Measurements from ENCODE around the gene KCTD5.
"Not testable (repeated sequence)": the region's sequence is repeated elsewhere in the genome, so short reads cannot be mapped to it uniquely, and the experiment has no call there.

Gene KCTD5

GRCh38 chr16:2660755-2661373 lies 21.5 kb upstream of the KCTD5 start:
- not testable (repeated sequence) for H3K27me3 ChIP-seq (ENCODE audit: insufficient read depth, low read length, poor library complexity, severe bottlenecking); H4K20me1 ChIP-seq (ENCODE audit: insufficient read depth, low read length, poor library complexity, severe bottlenecking); H3K4me2 ChIP-seq (ENCODE audit: low read depth, low read length, poor library complexity, severe bottlenecking); H3F3A ChIP-seq (ENCODE audit: low read depth); H3K9ac ChIP-seq (ENCODE audit: low read depth, low read length, poor library complexity, severe bottlenecking); H3K79me2 ChIP-seq (ENCODE audit: insufficient read depth, low read length); H3K4me3 ChIP-seq (ENCODE audit: low read length, poor library complexity, severe bottlenecking); H3K36me3 ChIP-seq (ENCODE audit: insufficient read depth, low read length); H3K4me1 ChIP-seq (ENCODE audit: insufficient read depth, low read length, poor library complexity, severe bottlenecking); H2AFZ ChIP-seq (ENCODE audit: low read length); H3K9me3 ChIP-seq (ENCODE audit: insufficient read depth, low read depth, low read length); H3K9me2 ChIP-seq (replicated peaks; ENCODE audit: low read depth, low read length)
- TF ChIP-seq CTCF (conservative IDR thresholded peaks at IDR 0.05; ENCODE audit: low read length): peak; percentile 22; the same call in 1 of the 2 replicates

- no peaks in the 10 kb centered on the region for H3K79me2 ChIP-seq (ENCODE audit: insufficient read depth, low read length)
- no peaks in the 10 kb centered on the region for H3K36me3 ChIP-seq (ENCODE audit: insufficient read depth, low read length)
- H3F3A ChIP-seq (ENCODE audit: low read depth): no peaks in the 10 kb centered on the region
- no peak overlapping the region for H3K9ac ChIP-seq (ENCODE audit: low read depth, low read length, poor library complexity, severe bottlenecking)
- H2AFZ ChIP-seq (ENCODE audit: low read length): no peak overlapping the region
- H3K9me2 ChIP-seq (replicated peaks; ENCODE audit: low read depth, low read length): no peaks in the 10 kb centered on the region
- no peaks in the 10 kb centered on the region for H3K4me1 ChIP-seq (ENCODE audit: insufficient read depth, low read length, poor library complexity, severe bottlenecking)
- H3K4me2 ChIP-seq (ENCODE audit: low read depth, low read length, poor library complexity, severe bottlenecking): no peak overlapping the region
- H4K20me1 ChIP-seq (ENCODE audit: insufficient read depth, low read length, poor library complexity, severe bottlenecking): no peaks in the 10 kb centered on the region
- no peaks in the 10 kb centered on the region for H3K9me3 ChIP-seq (ENCODE audit: insufficient read depth, low read depth, low read length)
- TF ChIP-seq CTCF (conservative IDR thresholded peaks at IDR 0.05; ENCODE audit: low read length): no peak
- no peak overlapping the region for H3K4me3 ChIP-seq (ENCODE audit: low read length, poor library complexity, severe bottlenecking)
- H3K27me3 ChIP-seq (ENCODE audit: insufficient read depth, low read length, poor library complexity, severe bottlenecking): no peaks in the 10 kb centered on the region
Observed at GRCh38 chr16:2663553-2664546, 18.5 kb upstream of the KCTD5 start.

- H3K9ac ChIP-seq (ENCODE audit: low read depth, low read length, poor library complexity, severe bottlenecking): no peak overlapping the region
Observed at GRCh38 chr16:2664574-2664982, 17.7 kb upstream of the KCTD5 start.

GRCh38 chr16:2666671-2667070 lies 15.7 kb upstream of the KCTD5 start:
- H3K4me1 ChIP-seq (ENCODE audit: insufficient read depth, low read length, poor library complexity, severe bottlenecking); H3K9ac ChIP-seq (ENCODE audit: low read depth, low read length, poor library complexity, severe bottlenecking): not testable (repeated sequence)

More at GRCh38 chr16:2664574-2664982, 17.7 kb upstream of the KCTD5 start:
- Histone ChIP-seq H2AFZ (ENCODE audit: low read length) (no peak overlapping the region), H3K36me3 (ENCODE audit: insufficient read depth, low read length) (no peaks in the 10 kb centered on the region), H4K20me1 (ENCODE audit: insufficient read depth, low read length, poor library complexity, severe bottlenecking) (no peaks in the 10 kb centered on the region), H3K4me2 (ENCODE audit: low read depth, low read length, poor library complexity, severe bottlenecking) (no peak overlapping the region), H3K4me3 (ENCODE audit: low read length, poor library complexity, severe bottlenecking) (no peak overlapping the region), H3K9me3 (ENCODE audit: insufficient read depth, low read depth, low read length) (no peaks in the 10 kb centered on the region), H3K27me3 (ENCODE audit: insufficient read depth, low read length, poor library complexity, severe bottlenecking) (no peaks in the 10 kb centered on the region), H3K4me1 (ENCODE audit: insufficient read depth, low read length, poor library complexity, severe bottlenecking) (no peaks in the 10 kb centered on the region), H3K9me2 (replicated peaks; ENCODE audit: low read depth, low read length) (no peaks in the 10 kb centered on the region), H3K79me2 (ENCODE audit: insufficient read depth, low read length) (no peaks in the 10 kb centered on the region), H3F3A (ENCODE audit: low read depth) (no peaks in the 10 kb centered on the region)
- TF ChIP-seq CTCF (conservative IDR thresholded peaks at IDR 0.05; ENCODE audit: low read length) (no peak), EZH2phosphoT487 (IDR thresholded peaks at IDR 0.05; ENCODE audit: borderline replicate concordance) (no peak)

GRCh38 chr16:2669587-2669986 lies 12.7 kb upstream of the KCTD5 start:
- H3K27me3 ChIP-seq (ENCODE audit: insufficient read depth, low read length, poor library complexity, severe bottlenecking); H3K9me2 ChIP-seq (replicated peaks; ENCODE audit: low read depth, low read length); H3K36me3 ChIP-seq (ENCODE audit: insufficient read depth, low read length); H3K79me2 ChIP-seq (ENCODE audit: insufficient read depth, low read length); H2AFZ ChIP-seq (ENCODE audit: low read length); H3F3A ChIP-seq (ENCODE audit: low read depth); H3K4me1 ChIP-seq (ENCODE audit: insufficient read depth, low read length, poor library complexity, severe bottlenecking); H3K9me3 ChIP-seq (ENCODE audit: insufficient read depth, low read depth, low read length); H3K9ac ChIP-seq (ENCODE audit: low read depth, low read length, poor library complexity, severe bottlenecking); H4K20me1 ChIP-seq (ENCODE audit: insufficient read depth, low read length, poor library complexity, severe bottlenecking): not testable (repeated sequence)
- Histone ChIP-seq H3K4me3 (ENCODE audit: low read length, poor library complexity, severe bottlenecking) (peak overlapping the region; percentile 40), H3K4me2 (ENCODE audit: low read depth, low read length, poor library complexity, severe bottlenecking) (peak overlapping the region; percentile 37)

More at GRCh38 chr16:2666671-2667070, 15.7 kb upstream of the KCTD5 start:
- not testable (repeated sequence) for H4K20me1 ChIP-seq (ENCODE audit: insufficient read depth, low read length, poor library complexity, severe bottlenecking); H3K36me3 ChIP-seq (ENCODE audit: insufficient read depth, low read length); H3K79me2 ChIP-seq (ENCODE audit: insufficient read depth, low read length); H3K9me2 ChIP-seq (replicated peaks; ENCODE audit: low read depth, low read length); H3K9me3 ChIP-seq (ENCODE audit: insufficient read depth, low read depth, low read length); H3K4me2 ChIP-seq (ENCODE audit: low read depth, low read length, poor library complexity, severe bottlenecking); H3K27me3 ChIP-seq (ENCODE audit: insufficient read depth, low read length, poor library complexity, severe bottlenecking); H2AFZ ChIP-seq (ENCODE audit: low read length); H3K4me3 ChIP-seq (ENCODE audit: low read length, poor library complexity, severe bottlenecking); H3F3A ChIP-seq (ENCODE audit: low read depth)

Data from Loucy (cell line).